SU-DHL-6 (cell line): ENCODE measurements around the gene RILPL2.
A peak's percentile ranks its signal among the peaks of the same experiment; 100 is the strongest.
"Not testable (repeated sequence)": the region's sequence is repeated elsewhere in the genome, so short reads cannot be mapped to it uniquely, and the experiment has no call there.

Experiments
- H2AFZ ChIP-seq: fragments of 200-600 bp; sonication (generic); 2 replicates; pipeline ENCODE4 v1.6.1; 2014; ENCODE audit warnings: low read depth, mild to moderate bottlenecking, moderate library complexity, mixed read lengths, antibody characterized with exemption, low read length; ENCODE audit not compliant: severe bottlenecking
- H3F3A ChIP-seq: fragments of 200-600 bp; shearing (Covaris generic); 2 replicates; pipeline ENCODE4 v1.6.0; 2016; ENCODE audit warnings: antibody characterized with exemption, mild to moderate bottlenecking; ENCODE audit not compliant: insufficient read depth
- H3K27ac ChIP-seq: fragments of 200-600 bp; sonication (generic); 2 replicates; pipeline ENCODE4 v1.5.1; 2016; ENCODE audit warnings: low read depth, mild to moderate bottlenecking, low read length, moderate library complexity, mixed read lengths
- H3K27me3 ChIP-seq: fragments of 200-600 bp; sonication (generic), shearing (Covaris generic); 2 replicates; pipeline ENCODE4 v1.6.0; 2014; ENCODE audit warnings: mild to moderate bottlenecking, low read length
- H3K36me3 ChIP-seq: fragments of 200-600 bp; sonication (generic); 2 replicates; pipeline ENCODE4 v1.6.1; 2014; ENCODE audit warnings: mild to moderate bottlenecking, low read length, mixed read lengths
- H3K4me2 ChIP-seq: fragments of 300-600, 200-600 bp; shearing (Covaris generic), sonication (generic); 2 replicates; pipeline ENCODE4 v1.6.0; 2014; ENCODE audit warnings: low read length, low read depth, mild to moderate bottlenecking; ENCODE audit not compliant: poor library complexity, severe bottlenecking
- H3K4me3 ChIP-seq: fragments of 200-600 bp; sonication (generic); 2 replicates; pipeline ENCODE4 v1.5.1; 2014; ENCODE audit warnings: antibody characterized with exemption, low read length, mild to moderate bottlenecking, mixed read lengths; ENCODE audit not compliant: insufficient read depth, poor library complexity, severe bottlenecking
- H3K79me2 ChIP-seq: fragments of 200-600 bp; sonication (generic); 2 replicates; pipeline ENCODE4 v1.6.1; 2014; ENCODE audit warnings: mild to moderate bottlenecking, low read length, moderate library complexity; ENCODE audit not compliant: insufficient read depth
- H3K9ac ChIP-seq: fragments of 200-600 bp; sonication (generic); 2 replicates; pipeline ENCODE4 v1.7.0; 2014; ENCODE audit warnings: mild to moderate bottlenecking, low read length
- H3K9me2 ChIP-seq: fragments of 200-600 bp; sonication (generic); replicated peaks from 2 replicates; pipeline ENCODE4 v1.6.1; 2014; ENCODE audit warnings: low read length; ENCODE audit not compliant: insufficient read depth
- H3K9me3 ChIP-seq: fragments of 200-600 bp; sonication (generic); 2 replicates; pipeline ENCODE4 v1.6.1; 2014; ENCODE audit warnings: low read length, mixed read lengths; ENCODE audit not compliant: insufficient read depth
- H4K20me1 ChIP-seq: fragments of 200-600 bp; sonication (generic); 2 replicates; pipeline ENCODE4 v1.6.1; 2014; ENCODE audit warnings: low read depth, mild to moderate bottlenecking, antibody characterized with exemption, low read length, moderate library complexity, mixed read lengths
- EZH2phosphoT487 ChIP-seq: fragments of 200-600 bp; sonication (generic), shearing (Covaris generic); conservative IDR thresholded peaks from 2 replicates; pipeline ENCODE4 v1.6.1; 2018; ENCODE audit warnings: mild to moderate bottlenecking, antibody characterized with exemption, low read length, moderate library complexity, mixed read lengths
- TF ChIP-seq, protein P1 (sequence below): fragments of 200-600 bp; sonication (generic); IDR thresholded peaks from one replicate; pipeline ENCODE4 v1.5.1; 2017; ENCODE audit warnings: antibody characterized with exemption, mild to moderate bottlenecking, low read length, moderate library complexity; ENCODE audit not compliant: insufficient read depth, poor library complexity, severe bottlenecking

Gene RILPL2

DNA sequence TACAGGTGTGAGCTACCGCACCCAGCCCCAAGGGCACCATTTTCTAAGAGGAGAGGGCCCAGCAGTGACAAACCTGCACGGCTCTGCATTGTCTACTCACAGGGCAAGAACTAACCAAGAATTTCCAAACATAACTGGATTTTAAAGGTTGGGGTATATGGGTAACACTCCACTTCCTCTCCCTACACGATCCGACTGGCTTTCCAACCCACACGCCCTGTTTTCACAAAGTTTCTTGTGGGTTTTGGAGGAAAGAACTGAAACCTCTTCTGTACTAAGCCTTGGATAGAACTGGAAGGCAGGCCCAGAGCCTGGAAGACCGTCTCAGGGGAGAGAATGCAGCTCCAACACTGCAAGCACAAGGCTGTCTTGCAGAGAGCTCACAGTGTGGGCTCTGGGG is 46.4 kb upstream of the RILPL2 start:
- TF ChIP-seq EZH2phosphoT487: no peak
- TF ChIP-seq, protein P1, sequence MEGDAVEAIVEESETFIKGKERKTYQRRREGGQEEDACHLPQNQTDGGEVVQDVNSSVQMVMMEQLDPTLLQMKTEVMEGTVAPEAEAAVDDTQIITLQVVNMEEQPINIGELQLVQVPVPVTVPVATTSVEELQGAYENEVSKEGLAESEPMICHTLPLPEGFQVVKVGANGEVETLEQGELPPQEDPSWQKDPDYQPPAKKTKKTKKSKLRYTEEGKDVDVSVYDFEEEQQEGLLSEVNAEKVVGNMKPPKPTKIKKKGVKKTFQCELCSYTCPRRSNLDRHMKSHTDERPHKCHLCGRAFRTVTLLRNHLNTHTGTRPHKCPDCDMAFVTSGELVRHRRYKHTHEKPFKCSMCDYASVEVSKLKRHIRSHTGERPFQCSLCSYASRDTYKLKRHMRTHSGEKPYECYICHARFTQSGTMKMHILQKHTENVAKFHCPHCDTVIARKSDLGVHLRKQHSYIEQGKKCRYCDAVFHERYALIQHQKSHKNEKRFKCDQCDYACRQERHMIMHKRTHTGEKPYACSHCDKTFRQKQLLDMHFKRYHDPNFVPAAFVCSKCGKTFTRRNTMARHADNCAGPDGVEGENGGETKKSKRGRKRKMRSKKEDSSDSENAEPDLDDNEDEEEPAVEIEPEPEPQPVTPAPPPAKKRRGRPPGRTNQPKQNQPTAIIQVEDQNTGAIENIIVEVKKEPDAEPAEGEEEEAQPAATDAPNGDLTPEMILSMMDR: no peak
- Histone ChIP-seq H3K9me3 (no peaks in the 10 kb centered on the region), H3K9me2 (no peaks in the 10 kb centered on the region), H3K9ac (no peak overlapping the region), H3K4me3 (no peak overlapping the region), H2AFZ (no peak overlapping the region), H3K27me3 (no peaks in the 10 kb centered on the region), H3F3A (no peaks in the 10 kb centered on the region), H3K36me3 (no peaks in the 10 kb centered on the region), H4K20me1 (no peaks in the 10 kb centered on the region), H3K27ac (no peak overlapping the region), H3K79me2 (no peaks in the 10 kb centered on the region), H3K4me2 (no peak overlapping the region)

GRCh38 chr12:123481251-123481650 is 44.8 kb upstream of the RILPL2 start:
- not testable (repeated sequence) for H3F3A ChIP-seq, H4K20me1 ChIP-seq, H3K79me2 ChIP-seq, H3K36me3 ChIP-seq, H3K27ac ChIP-seq, H3K9me3 ChIP-seq, H3K9me2 ChIP-seq, H3K27me3 ChIP-seq
- peak overlapping the region; percentile 81 for H3K4me2 ChIP-seq
- peak overlapping the region; percentile 69 for H2AFZ ChIP-seq
- H3K9ac ChIP-seq: peak overlapping the region; percentile 60
- H3K4me3 ChIP-seq: peak overlapping the region; percentile 58

DNA sequence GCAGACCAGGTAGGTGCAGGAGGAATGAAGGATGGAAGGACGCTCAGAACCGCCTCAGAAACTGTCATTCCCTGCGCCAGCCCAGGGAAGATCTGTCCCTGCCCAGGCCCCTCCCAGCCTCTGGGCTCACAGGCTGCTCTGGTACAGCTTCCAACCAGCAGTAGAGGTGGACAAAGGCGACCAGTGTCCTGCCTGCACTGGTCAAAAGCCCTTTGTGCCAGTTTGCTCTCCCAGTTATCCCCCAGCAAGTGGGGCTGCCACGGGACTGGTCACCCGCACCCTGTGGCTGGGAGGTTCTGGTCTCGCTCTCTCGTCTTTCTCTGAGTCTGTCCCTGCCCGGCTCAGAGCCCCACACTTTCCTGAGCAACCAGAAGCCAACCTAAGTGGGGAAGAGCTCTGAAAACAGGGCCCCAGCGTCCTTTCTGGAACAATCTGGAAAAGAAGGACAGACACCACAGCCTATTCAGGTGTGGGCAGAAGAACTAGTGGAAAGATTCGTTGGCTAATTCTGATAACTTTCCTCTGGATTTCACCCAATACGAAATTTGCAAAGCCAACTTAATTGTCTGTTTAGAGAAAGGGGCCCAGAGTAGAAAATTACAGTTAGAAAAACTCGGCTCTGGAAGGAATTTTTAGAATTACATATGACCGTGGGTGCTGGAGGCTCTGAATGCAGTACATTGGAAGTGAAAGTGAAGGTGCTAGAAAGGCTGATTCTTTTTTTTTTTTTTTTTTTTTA is 43.1 kb upstream of the RILPL2 start:
- no peaks in the 10 kb centered on the region for H3K79me2 ChIP-seq
- TF ChIP-seq, protein P1: no peak
- no peak for TF ChIP-seq EZH2phosphoT487
- H3K4me3 ChIP-seq: no peak overlapping the region
- H3K27me3 ChIP-seq: no peaks in the 10 kb centered on the region
- no peak overlapping the region for H3K27ac ChIP-seq
- H3K4me2 ChIP-seq: no peak overlapping the region
- no peaks in the 10 kb centered on the region for H3K9me3 ChIP-seq
- H3F3A ChIP-seq: no peaks in the 10 kb centered on the region
- no peak overlapping the region for H3K9ac ChIP-seq
- no peaks in the 10 kb centered on the region for H3K9me2 ChIP-seq
- no peaks in the 10 kb centered on the region for H3K36me3 ChIP-seq
- no peak overlapping the region for H2AFZ ChIP-seq
- no peaks in the 10 kb centered on the region for H4K20me1 ChIP-seq

DNA sequence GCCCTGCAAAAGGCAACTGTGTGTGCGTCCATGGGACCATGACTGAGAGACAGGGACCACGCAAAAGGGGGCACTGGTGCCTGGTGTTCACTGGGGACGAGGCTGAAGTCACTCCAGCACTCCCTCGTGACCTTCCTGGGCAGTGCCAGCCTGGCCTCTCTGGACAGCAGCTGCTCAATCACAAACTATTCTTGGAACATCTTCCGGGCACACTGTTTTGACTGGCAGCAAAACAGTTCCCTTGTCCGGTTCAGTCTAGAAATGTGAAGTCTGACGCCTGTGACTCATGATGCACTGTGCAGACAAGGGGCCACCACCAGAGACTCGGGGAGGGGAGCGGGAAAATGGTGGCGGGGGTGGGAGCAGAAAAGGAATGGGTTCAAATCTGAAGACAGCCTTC is 42.3 kb upstream of the RILPL2 start:
- Histone ChIP-seq H3K27ac (no peak overlapping the region), H2AFZ (no peak overlapping the region), H3F3A (no peaks in the 10 kb centered on the region), H3K79me2 (no peaks in the 10 kb centered on the region), H3K36me3 (no peaks in the 10 kb centered on the region), H3K9ac (no peak overlapping the region), H3K9me2 (no peaks in the 10 kb centered on the region), H3K4me2 (no peak overlapping the region), H3K4me3 (no peak overlapping the region), H3K27me3 (no peaks in the 10 kb centered on the region), H3K9me3 (no peaks in the 10 kb centered on the region), H4K20me1 (no peaks in the 10 kb centered on the region)
- no peak for TF ChIP-seq EZH2phosphoT487
- TF ChIP-seq, protein P1: no peak
